IMR-90 (cell line): Measurements from ENCODE around the gene PACSIN2. TPM values are rescaled to one million over a fixed set of nuclear protein-coding genes. Genes with fewer than 3 reads are reported as not detected.

Source experiments
- ATAC-seq: fragments of 200-7000 bp; cut with Tn5 transposase; 2 replicates; pipeline ENCODE4 v1.9.1; 2020; ENCODE audit warnings: low read depth, mild to moderate bottlenecking, moderate library complexity
- Bru-seq: library from RNA; stranded (reverse); fragments of 400-500 nt; gene quantifications from one replicate; lab custom pipeline; 2021; lab: Mats Ljungman, UMichigan
- BruChase-seq, 2 experiments: library from RNA; stranded (reverse); fragments of 400-500 nt; gene quantifications; one replicate each; lab custom pipeline; 2021; lab: Mats Ljungman, UMichigan
- BruUV-seq: library from RNA; stranded (reverse); fragments of 400-500 nt; replicated peaks from 2 replicates; lab custom pipeline; 2021; lab: Mats Ljungman, UMichigan
- CTCF ChIA-PET: fragments of 300-600 bp; formaldehyde crosslinking; extraction: SDS; loops from one replicate; lab custom pipeline; 2021; ENCODE audit warnings: antibody characterized with exemption; lab: Yijun Ruan, JAX
- POLR2A ChIA-PET: fragments of 300-600 bp; sonication (Branson Sonifier 250); formaldehyde crosslinking; loops from one replicate; lab custom pipeline; 2022; ENCODE audit warnings: antibody characterized with exemption; ENCODE audit not compliant: unreplicated experiment; lab: Charles Lee
- DNase-seq: peaks from one replicate; pipeline ENCODE4 v3.0.0; 2013
- H2AFZ ChIP-seq: replicated peaks from 2 replicates; pipeline ENCODE3; 2013; ENCODE audit warnings: low read length, mild to moderate bottlenecking; ENCODE audit not compliant: poor library complexity
- H2AK5ac ChIP-seq: 2 replicates; pipeline ENCODE4 v1.6.1; 2013; ENCODE audit warnings: low read depth, low read length, inconsistent platforms
- H2AK9ac ChIP-seq: replicated peaks from 2 replicates; pipeline ENCODE3; 2013; ENCODE audit warnings: mild to moderate bottlenecking, low read depth, low read length, moderate library complexity; ENCODE audit not compliant: poor library complexity
- H2BK120ac ChIP-seq: 2 replicates; pipeline ENCODE4 v1.6.1; 2013; ENCODE audit warnings: low read depth, low read length, inconsistent platforms
- H2BK15ac ChIP-seq: 3 replicates; pipeline ENCODE4 v1.6.1; 2013; ENCODE audit warnings: low read depth, low read length, inconsistent platforms
- H2BK20ac ChIP-seq: 2 replicates; pipeline ENCODE4 v1.6.1; 2013; ENCODE audit warnings: low read depth, mild to moderate bottlenecking, inconsistent platforms, low read length, moderate library complexity
- H2BK5ac ChIP-seq: 2 replicates; pipeline ENCODE4 v1.6.1; 2013; ENCODE audit warnings: mild to moderate bottlenecking, low read depth, low read length, inconsistent platforms; ENCODE audit not compliant: poor library complexity, severe bottlenecking
- H3K14ac ChIP-seq: replicated peaks from 2 replicates; pipeline ENCODE4 v1.6.1; 2013; ENCODE audit warnings: low read depth, low read length, inconsistent platforms
- H3K18ac ChIP-seq: 2 replicates; pipeline ENCODE4 v1.6.1; 2013; ENCODE audit warnings: low read depth, low read length, control low read depth
- H3K23ac ChIP-seq: 2 replicates; pipeline ENCODE4 v1.6.1; 2013; ENCODE audit warnings: low read depth, low read length, inconsistent platforms
- H3K27ac ChIP-seq: 2 replicates; pipeline ENCODE4 v1.5.1; 2013; ENCODE audit warnings: mild to moderate bottlenecking, control low read depth, low read length; ENCODE audit not compliant: insufficient read depth
- H3K27me3 ChIP-seq: 2 replicates; pipeline ENCODE4 v1.6.1; 2013; ENCODE audit warnings: low read length; ENCODE audit not compliant: control insufficient read depth, insufficient read depth
- H3K36me3 ChIP-seq: 2 replicates; pipeline ENCODE4 v1.6.1; 2013; ENCODE audit warnings: low read length, mixed read lengths; ENCODE audit not compliant: control insufficient read depth, insufficient read depth
- H3K4ac ChIP-seq: 2 replicates; pipeline ENCODE4 v1.6.1; 2013; ENCODE audit warnings: low read depth, low read length, inconsistent platforms
- H3K4me1 ChIP-seq: 2 replicates; pipeline ENCODE4 v1.6.1; 2013; ENCODE audit warnings: low read length, mixed read lengths; ENCODE audit not compliant: control insufficient read depth, insufficient read depth
- H3K4me2 ChIP-seq: 2 replicates; pipeline ENCODE4 v1.6.1; 2013; ENCODE audit warnings: low read depth, mild to moderate bottlenecking, control low read depth, low read length, moderate library complexity
- H3K4me3 ChIP-seq: 2 replicates; pipeline ENCODE4 v1.5.1; 2013; ENCODE audit warnings: low read depth, mild to moderate bottlenecking, control low read depth, low read length, moderate library complexity; ENCODE audit not compliant: insufficient read depth
- H3K56ac ChIP-seq: 2 replicates; pipeline ENCODE4 v1.6.1; 2013; ENCODE audit warnings: low read length, inconsistent platforms; ENCODE audit not compliant: insufficient read depth; ENCODE audit errors: extremely low read depth
- H3K79me1 ChIP-seq, 2 experiments: 2 replicates each; pipeline ENCODE4 v1.6.1; 2013; ENCODE audit warnings: low read length in 2 of 2, inconsistent platforms in 1 of 2, low read depth in 1 of 2
- H3K9ac ChIP-seq: 2 replicates; pipeline ENCODE4 v1.6.1; 2013; ENCODE audit warnings: low read depth, low read length, control low read depth
- H3K9me1 ChIP-seq: 2 replicates; pipeline ENCODE4 v1.6.1; 2013; ENCODE audit warnings: low read length, inconsistent platforms; ENCODE audit not compliant: insufficient read depth
- H3K9me3 ChIP-seq: 2 replicates; pipeline ENCODE4 v1.6.1; 2013; ENCODE audit warnings: low read length; ENCODE audit not compliant: control insufficient read depth, insufficient read depth
- H4K20me1 ChIP-seq: 2 replicates; pipeline ENCODE4 v1.6.1; 2013; ENCODE audit warnings: low read length, inconsistent platforms; ENCODE audit not compliant: insufficient read depth
- H4K5ac ChIP-seq: 2 replicates; pipeline ENCODE4 v1.6.1; 2013; ENCODE audit warnings: mild to moderate bottlenecking, low read depth, low read length, control low read depth
- H4K8ac ChIP-seq, 2 experiments: 2 replicates each; pipeline ENCODE4 v1.6.1; 2013; ENCODE audit warnings: low read depth in 2 of 2, low read length in 2 of 2, control low read depth in 1 of 2, inconsistent platforms in 1 of 2
- H4K91ac ChIP-seq: 2 replicates; pipeline ENCODE4 v1.6.1; 2013; ENCODE audit warnings: low read depth, low read length, inconsistent platforms; ENCODE audit not compliant: insufficient read depth
- BHLHE40 ChIP-seq: fragments of 150-350 bp; IDR thresholded peaks from 2 replicates; pipeline ENCODE4 v1.6.1; 2016; ENCODE audit warnings: mild to moderate bottlenecking, low read depth, low read length
- FOS ChIP-seq: fragments of 150-350 bp; IDR thresholded peaks from 2 replicates; pipeline ENCODE4 v1.6.1; 2016; ENCODE audit warnings: low read depth, low read length
- MAZ ChIP-seq: IDR thresholded peaks from 2 replicates; pipeline ENCODE4 v1.6.1; 2012; ENCODE audit warnings: low read depth, mild to moderate bottlenecking, low read length, improper control_type of control experiment, moderate library complexity, borderline replicate concordance
- POLR2A ChIP-seq: IDR thresholded peaks from 2 replicates; pipeline ENCODE4 v1.6.1; 2012; ENCODE audit warnings: mild to moderate bottlenecking, low read depth, low read length
- SMC3 ChIP-seq: fragments of 150-350 bp; IDR thresholded peaks from 2 replicates; pipeline ENCODE4 v1.6.1; 2016; ENCODE audit warnings: low read depth, mild to moderate bottlenecking, antibody characterized with exemption, low read length, moderate library complexity
- WGBS, 2 experiments: methylation state at CpG; one replicate each; pipeline versions ENCODE4 v1.1.5 to v1.1.7; 2013; ENCODE audit warnings: missing lambda C conversion rate in 2 of 2; ENCODE audit not compliant: insufficient read length in 1 of 2; ENCODE audit errors: extremely low coverage in 2 of 2; 5-methylcytosine and 5-hydroxymethylcytosine counted together
- dilution Hi-C: fragments of 300-500 bp; cut with HindIII; formaldehyde crosslinking; loops from one replicate; pipeline ENCODE4 v1.14.3; 2018; ENCODE audit warnings: low sequenced_read_pairs; ENCODE audit not compliant: unreplicated experiment
- in situ Hi-C: fragments of 300-500 bp; cut with MboI; formaldehyde crosslinking; loops from 3 replicates; pipeline ENCODE4 v1.14.3; 2019; ENCODE audit warnings: low sequenced_read_pairs, inconsistent platforms, mixed read lengths
- intact Hi-C: fragments of 100-400 bp; cut with micrococcal nuclease; formaldehyde crosslinking; loops from 2 replicates; pipeline ENCODE4 v1.10.0; 2022
- long read RNA-seq: library from polyadenylated mRNA; unstranded; transcript quantifications from one replicate; pipeline ENCODE4 v2.0.0, GENCODE V29; 2021; ENCODE audit not compliant: unreplicated experiment
- polyA plus RNA-seq, 3 experiments: library from polyadenylated mRNA; depleted of rRNA; stranded (reverse); fragments of >200 nt; gene quantifications; 2 replicates each; pipeline ENCODE4 v1.2.3, GENCODE V29; 2012; ENCODE audit warnings: low replicate concordance in 1 of 3
- total RNA-seq: library from RNA; depleted of rRNA; stranded (reverse); fragments of >200 nt; gene quantifications from 2 replicates; pipeline ENCODE4 v1.2.3, GENCODE V29; 2012; rRNA removed
- TF ChIP-seq, protein P1 (sequence below): fragments of 150-350 bp; IDR thresholded peaks from 2 replicates; pipeline ENCODE4 v1.6.1; 2017; ENCODE audit warnings: mild to moderate bottlenecking, antibody characterized with exemption, low read length, low read depth

PACSIN2 gene, protein sequence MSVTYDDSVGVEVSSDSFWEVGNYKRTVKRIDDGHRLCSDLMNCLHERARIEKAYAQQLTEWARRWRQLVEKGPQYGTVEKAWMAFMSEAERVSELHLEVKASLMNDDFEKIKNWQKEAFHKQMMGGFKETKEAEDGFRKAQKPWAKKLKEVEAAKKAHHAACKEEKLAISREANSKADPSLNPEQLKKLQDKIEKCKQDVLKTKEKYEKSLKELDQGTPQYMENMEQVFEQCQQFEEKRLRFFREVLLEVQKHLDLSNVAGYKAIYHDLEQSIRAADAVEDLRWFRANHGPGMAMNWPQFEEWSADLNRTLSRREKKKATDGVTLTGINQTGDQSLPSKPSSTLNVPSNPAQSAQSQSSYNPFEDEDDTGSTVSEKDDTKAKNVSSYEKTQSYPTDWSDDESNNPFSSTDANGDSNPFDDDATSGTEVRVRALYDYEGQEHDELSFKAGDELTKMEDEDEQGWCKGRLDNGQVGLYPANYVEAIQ
- total RNA-seq = 98.0 and 118 TPM in 2 replicates
- polyA plus RNA-seq (2012; rRNA removed) = 85.0 and 92.2 TPM in 2 replicates
- 72.9 and 85.4 TPM in 2 replicates for polyA plus RNA-seq (2012; cell fraction: cytosol; rRNA removed)
- 56.7 and 72.6 TPM in 2 replicates for polyA plus RNA-seq (2012; cell fraction: nucleus; rRNA removed; ENCODE audit: low replicate concordance)
- percentile 89 among the genes with signal in this experiment for Bru-seq, nascent RNA
- percentile 84 among the genes with signal in this experiment for BruChase-seq, experiment 1, labeled RNA remaining after a 6-hour chase
- BruChase-seq, experiment 2, labeled RNA remaining after a 2-hour chase = percentile 82 among the genes with signal in this experiment
- long read RNA-seq, transcript PACSIN2-201 (11 exons, 3,249 nt) = major isoform, 70 of 114 reads
- long read RNA-seq, partial matches to known transcripts = 8 of 114 reads
- long read RNA-seq, other reads (novel, unspliced or antisense) = 36 of 114 reads

DNA sequence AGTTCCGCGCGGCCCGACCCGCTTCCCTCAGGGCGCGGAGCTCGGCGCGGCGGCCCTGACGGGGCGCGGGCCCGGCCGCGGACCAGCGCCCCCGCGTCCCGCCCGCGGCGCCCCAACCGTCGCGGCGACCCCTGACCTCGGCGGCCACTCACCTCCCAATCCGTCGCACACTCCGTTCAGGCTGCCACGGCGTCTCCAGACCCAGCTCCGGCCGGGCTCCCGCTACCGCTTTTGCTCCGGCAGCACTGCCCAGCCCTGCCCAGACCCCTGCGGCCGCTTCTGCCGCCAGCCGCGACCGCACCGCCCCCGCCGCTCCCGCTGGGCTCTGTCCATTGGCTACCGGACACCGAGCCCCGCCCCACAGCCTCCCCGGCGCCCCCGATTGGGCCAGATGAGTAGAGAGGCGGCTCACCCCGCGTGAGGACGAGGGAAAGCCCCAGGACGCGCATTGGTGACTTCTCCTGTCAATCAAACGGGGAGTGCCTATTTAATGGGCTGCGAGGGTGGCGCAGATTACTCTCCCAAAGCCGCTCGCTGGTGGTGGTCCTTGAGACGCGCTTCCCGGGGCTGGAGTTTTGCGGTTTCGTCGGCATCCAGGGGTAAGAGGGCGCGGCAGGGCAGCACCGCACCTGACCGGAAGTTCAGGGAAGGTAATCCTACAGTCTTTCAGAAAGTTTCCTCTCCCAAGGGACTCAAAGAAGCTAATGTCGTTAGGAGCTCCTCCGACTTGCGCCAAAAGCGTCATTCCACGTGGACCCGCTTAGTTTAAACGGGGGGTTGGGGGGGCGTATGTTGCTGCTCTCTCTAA, at the start of gene PACSIN2:
Gene PACSIN2 (minus strand): TSS at position 281 of the 808 bp plus-strand sequence. CDS start 103,069 bp downstream, outside the sequence.
- Histone ChIP-seq H4K8ac (peak within 1 kb of the TSS in 1 of 2 experiments; percentile 89; a peak in 3 of 4 replicates), H2BK120ac (peak within 1 kb of the TSS; percentile 53; the same call in 1 of the 2 replicates), H2AFZ (peak within 1 kb of the TSS; percentile 92), H3K18ac (peak within 1 kb of the TSS; percentile 33; the same call in 1 of the 2 replicates), H3K9ac (peak within 1 kb of the TSS; percentile 86), H3K79me1 (peaks cover 12 to 36% of the 10 kb centered on the region in 2 experiments; a peak in 3 of 4 replicates), H3K27me3 (no peaks in the 10 kb centered on the region), H2BK20ac (no peak within 1 kb of the TSS), H3K23ac (peak within 1 kb of the TSS; percentile 70), H3K9me1 (peaks cover 13% of the 10 kb centered on the region), H3K9me3 (no peaks in the 10 kb centered on the region), H3K14ac (peak within 1 kb of the TSS; percentile 66), H3K36me3 (no peaks in the 10 kb centered on the region), H2BK15ac (peak within 1 kb of the TSS; percentile 16; the same call in 1 of the 3 replicates), H3K4me2 (peak within 1 kb of the TSS; percentile 89), H3K4ac (peak within 1 kb of the TSS; percentile 53), H2AK5ac (peak within 1 kb of the TSS; percentile 72), H2AK9ac (peak within 1 kb of the TSS; percentile 94), H3K27ac (peak within 1 kb of the TSS; percentile 48), H2BK5ac (peak within 1 kb of the TSS; percentile 14), H3K4me1 (peaks cover 9% of the 10 kb centered on the region), H4K91ac (peak within 1 kb of the TSS; percentile 34; the same call in 1 of the 2 replicates), H4K20me1 (peaks cover 34% of the 10 kb centered on the region), H3K56ac (peak within 1 kb of the TSS; percentile 57; the same call in 1 of the 2 replicates), H3K4me3 (peak within 1 kb of the TSS; percentile 97), H4K5ac (peak within 1 kb of the TSS; percentile 11; the same call in 1 of the 2 replicates)
- in situ Hi-C loops = no loop called here
- dilution Hi-C loops = no loop called here
- TF ChIP-seq FOS (peak; percentile 58; the same call in 1 of the 2 replicates), MAZ (no peak; the same call in 1 of the 2 replicates), POLR2A (peak; percentile 98), SMC3 (peak; percentile 14; the same call in 1 of the 2 replicates), BHLHE40 (no peak; the same call in 1 of the 2 replicates)
- TF ChIP-seq, protein P1, sequence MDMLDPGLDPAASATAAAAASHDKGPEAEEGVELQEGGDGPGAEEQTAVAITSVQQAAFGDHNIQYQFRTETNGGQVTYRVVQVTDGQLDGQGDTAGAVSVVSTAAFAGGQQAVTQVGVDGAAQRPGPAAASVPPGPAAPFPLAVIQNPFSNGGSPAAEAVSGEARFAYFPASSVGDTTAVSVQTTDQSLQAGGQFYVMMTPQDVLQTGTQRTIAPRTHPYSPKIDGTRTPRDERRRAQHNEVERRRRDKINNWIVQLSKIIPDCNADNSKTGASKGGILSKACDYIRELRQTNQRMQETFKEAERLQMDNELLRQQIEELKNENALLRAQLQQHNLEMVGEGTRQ = no peak
- CTCF ChIA-PET = interaction anchor here (0.6 to 0.8 kb wide), 2 partner anchors 25 to 52 kb away, joined by 3 read pairs; no protein-coding TSS in a partner anchor
- BruUV-seq = no TSS peak
- DNase-seq (peak; percentile 97), ATAC-seq (peak; percentile 99)
- intact Hi-C loops = loop anchor here (2.0 to 5.0 kb wide), 3 partner anchors 20 to 113 kb away; no protein-coding TSS in a partner anchor
- POLR2A ChIA-PET = interaction anchor here (0.5 to 1.4 kb wide), 5 partner anchors 13 to 148 kb away, joined by 3 to 4 read pairs (median 3); no protein-coding TSS in a partner anchor
- 0% methylated on average over 31 of the region's 85 CpGs; no CpG with 5 or more reads in 1 of the 2 experiments for WGBS, 2 experiments
